GM18505 (cell line): ENCODE measurements around the gene AP3S2.
"Not testable (repeated sequence)": the region's sequence is repeated elsewhere in the genome, so short reads cannot be mapped to it uniquely, and the experiment has no call there.

ENCODE experiments used
- ATAC-seq: cut with Tn5 transposase; IDR thresholded peaks from one replicate; pipeline ENCODE4 v1.9.1; 2021; ENCODE audit not compliant: unreplicated experiment
- POLR2A ChIP-seq: IDR thresholded peaks from 4 replicates; pipeline ENCODE4 v1.6.1; 2011; ENCODE audit warnings: borderline replicate concordance; ENCODE audit not compliant: insufficient read depth, insufficient read length; ENCODE audit errors: extremely low read depth

Gene AP3S2

DNA sequence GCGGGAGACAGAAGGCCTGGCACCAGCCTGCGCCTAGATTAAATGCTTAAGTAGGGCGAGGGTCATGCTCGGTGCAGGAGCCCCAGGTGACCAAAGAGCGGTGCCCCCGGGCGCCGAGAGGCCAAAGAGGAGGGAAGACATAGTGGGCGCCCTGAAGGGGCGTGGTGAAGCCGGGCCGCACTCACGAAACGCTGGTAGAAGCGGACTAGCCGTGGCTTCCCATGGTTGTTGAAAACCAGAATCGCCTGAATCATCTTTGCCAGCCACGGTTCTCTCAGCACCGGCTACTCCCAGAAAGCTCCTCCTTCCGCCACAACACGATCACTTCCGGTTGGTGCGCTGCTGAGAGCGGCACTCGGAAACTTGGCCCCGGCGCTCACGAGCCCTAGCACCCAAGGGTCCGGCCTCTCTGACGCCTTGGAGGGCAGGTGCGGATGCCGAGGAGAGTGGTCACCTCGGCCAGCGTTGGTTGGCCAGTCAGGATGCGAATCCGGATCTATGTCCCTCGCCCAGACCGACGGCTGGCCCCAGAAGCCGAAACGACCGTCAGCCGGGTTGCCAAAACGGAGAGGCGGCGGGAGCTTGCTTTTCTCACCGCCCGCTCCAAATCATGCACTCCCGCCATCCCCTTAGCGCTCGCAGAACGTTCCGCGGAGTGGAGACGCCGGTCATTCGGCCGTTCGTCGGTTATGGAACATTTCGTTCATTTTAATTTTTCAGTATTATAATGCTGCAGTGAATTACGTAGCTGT is at the start of gene AP3S2:
AP3S2 (minus strand) TSS at position 299 of the 752 bp plus-strand sequence; CDS start at position 254, 45 bp downstream.
- TF ChIP-seq POLR2A = peak; percentile 84
- peak; percentile 94 for ATAC-seq

DNA sequence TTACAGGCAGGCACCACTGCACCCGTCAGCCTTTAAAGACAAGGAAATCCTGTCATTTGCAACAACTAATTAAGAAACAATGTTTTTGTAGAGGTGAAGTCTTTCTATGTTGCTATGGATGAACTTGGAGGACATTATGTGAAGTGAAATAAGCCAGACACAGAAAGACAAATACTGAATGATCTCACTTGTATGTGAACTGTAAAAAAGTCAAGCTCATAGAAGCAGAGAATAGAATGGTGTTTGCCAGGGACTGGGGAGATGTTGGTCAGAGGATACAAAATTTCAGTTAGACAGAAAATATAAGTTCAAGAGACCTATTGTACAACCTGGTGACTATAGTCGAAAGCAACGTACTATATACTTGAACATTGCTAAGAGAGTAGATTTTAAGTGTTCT is 46.1 kb upstream of the AP3S2 start:
- TF ChIP-seq POLR2A = no peak
- no peak for ATAC-seq

DNA sequence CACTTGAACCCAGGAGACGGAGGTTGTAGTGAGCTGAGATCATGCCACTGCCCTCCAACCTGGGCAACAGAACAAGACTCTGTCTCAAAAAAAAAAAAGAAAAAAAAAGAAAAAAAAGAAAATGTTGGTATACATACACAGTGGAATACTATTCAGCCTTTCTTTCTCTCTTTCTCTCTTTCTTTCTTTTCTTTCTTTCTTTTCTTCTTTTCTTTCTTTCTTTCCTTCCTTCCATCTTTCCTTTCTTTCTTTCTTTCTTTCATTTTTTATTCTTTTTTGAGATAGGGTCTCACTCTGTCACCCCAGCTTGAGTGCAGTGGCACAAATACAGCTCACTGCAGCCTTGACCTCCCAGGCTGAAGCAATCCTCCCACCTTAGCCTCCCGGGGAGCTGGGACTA is 45.6 kb upstream of the AP3S2 start:
- ATAC-seq = not testable (repeated sequence)

DNA sequence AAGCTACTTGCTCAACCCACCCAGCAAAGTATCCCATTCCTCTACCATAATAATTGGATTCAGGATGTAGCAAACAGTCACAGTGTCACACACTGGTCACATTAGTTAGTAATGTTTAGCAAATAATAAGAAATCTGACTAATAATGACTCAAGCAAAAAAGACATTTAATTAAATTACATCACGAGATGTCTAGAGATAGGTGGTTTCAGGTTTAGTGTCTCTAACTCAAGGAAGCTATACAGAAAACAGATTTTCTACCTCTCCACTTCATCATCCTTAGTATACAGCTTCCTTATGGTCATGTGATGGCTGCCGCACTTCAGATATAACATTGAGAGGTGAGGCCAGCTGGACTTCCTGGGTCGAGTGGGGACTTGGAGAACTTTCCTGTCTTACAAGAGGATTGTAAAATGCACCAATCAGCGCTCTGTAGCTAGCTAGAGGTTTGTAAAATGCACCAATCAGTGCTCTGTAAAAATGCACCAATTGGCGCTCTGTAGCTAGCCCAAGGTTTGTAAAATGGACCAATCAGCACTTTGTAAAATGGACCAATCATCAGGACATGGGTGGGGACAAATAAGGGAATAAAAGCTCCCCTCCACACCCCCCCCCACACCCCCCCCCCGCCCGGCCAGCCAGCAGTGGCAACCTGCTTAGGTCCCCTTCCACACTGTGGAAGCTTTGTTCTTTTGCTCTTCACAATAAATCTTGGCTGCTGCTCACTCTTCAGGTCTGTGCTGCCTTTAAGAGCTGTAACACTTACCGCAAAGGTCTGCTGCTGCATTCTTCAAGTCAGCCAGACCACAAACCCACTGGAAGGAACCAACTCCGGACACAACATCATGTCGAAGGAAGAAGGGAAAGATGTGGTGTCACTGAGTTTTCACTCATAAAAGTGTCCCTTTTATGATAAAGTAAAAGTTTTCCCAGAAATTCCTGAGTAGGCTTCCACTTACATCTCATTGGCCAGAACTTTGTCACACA is 43.9 kb upstream of the AP3S2 start:
- no peak for ATAC-seq

DNA sequence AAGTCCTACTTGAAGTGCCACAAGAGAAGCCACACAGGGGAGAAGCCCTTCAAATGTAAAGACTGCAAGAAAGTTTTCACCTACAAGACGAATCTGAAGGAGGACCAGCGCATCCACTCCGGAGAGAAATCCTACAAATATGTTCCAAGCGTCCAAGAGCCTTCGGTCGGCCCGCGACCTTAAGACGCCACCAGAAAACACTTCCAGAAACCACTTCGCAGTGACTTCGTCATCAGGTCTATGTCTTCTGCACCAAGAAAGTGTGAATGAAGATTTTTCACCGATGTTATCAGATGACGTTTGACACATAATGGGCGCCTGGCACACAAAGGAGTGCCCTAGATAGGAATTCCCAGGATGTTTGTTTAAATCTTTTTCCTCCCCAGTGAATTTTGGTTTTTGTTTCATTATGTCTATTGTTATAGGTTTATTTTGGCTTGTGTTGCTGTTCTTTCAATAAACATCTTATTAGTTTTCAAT is 43.0 kb upstream of the AP3S2 start:
- ATAC-seq = no peak
- no peak for TF ChIP-seq POLR2A

More for the DNA sequence above, 43.9 kb upstream of the AP3S2 start:
- TF ChIP-seq POLR2A = no peak

DNA sequence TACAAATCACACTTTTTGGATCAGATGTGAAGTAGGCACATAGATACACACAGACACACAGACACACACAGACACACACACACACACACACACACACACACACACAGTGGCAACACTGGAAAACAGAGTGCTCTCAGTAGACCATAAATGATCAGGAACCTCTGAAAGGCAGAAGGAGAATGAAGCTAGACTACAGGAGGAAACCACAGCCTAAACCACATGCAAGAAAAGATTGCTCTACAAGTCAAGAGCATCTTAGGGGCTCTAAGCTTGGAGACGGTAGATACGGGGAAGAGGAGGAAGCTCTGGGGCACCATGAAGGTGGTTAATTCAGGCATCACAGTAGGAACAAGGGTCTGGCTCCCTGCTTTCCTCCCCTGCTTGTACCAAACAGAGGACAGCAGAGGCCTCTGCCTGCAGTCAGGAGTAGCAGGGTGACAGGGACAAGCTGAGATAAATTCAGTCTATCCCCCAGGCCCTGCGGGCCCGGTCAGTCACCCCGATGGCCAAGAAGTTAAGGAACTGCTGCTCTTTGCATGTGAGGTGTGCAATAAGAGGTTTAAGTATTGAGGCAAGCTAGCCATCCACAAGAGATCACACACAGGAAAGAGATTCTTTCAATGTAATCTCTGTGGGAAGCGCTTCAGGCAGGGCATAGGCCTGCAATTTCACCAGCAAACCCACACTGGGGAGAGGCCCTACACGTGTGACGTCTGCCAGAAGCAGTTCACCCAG is 42.4 kb upstream of the AP3S2 start:
- no peak for TF ChIP-seq POLR2A
- ATAC-seq = no peak

DNA sequence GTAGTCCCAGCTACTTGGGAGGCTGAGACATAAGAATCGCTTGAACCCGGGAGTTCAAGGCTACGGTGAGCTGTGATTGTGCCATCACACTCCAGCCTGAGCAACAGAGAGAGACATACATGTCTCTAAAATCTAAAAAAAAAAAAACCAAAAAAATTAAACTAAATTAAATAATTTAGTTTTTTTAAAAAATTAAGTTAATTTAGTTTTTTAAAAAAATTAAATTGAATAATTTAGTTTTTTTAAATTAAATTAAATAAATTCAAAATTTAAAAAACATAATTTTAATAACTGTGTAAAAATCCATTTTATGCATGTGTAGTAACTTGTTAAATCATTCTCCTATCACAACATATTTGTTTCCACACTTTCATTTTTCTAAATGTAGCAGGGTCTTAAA is 39.1 kb upstream of the AP3S2 start:
- TF ChIP-seq POLR2A = no peak
- no peak for ATAC-seq

DNA sequence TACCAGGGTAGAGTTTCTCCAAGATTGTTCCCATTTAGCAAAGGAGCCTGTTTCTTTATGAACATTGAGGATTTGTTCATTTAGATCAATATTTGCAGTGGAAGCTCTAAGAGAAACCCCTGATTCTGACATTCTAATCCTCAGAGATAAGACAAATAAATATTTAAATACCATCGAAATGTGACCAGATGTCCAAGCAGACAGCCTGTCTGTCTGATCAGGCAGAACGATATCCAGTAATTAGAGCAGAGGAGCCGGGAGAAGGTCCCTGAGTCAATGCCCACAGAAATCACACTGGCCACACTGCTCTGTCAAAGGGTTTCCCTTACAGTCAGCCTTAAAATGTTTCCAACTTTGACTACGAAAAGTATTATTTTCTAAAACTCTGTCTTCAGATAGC is 34.6 kb upstream of the AP3S2 start:
- ATAC-seq = no peak

DNA sequence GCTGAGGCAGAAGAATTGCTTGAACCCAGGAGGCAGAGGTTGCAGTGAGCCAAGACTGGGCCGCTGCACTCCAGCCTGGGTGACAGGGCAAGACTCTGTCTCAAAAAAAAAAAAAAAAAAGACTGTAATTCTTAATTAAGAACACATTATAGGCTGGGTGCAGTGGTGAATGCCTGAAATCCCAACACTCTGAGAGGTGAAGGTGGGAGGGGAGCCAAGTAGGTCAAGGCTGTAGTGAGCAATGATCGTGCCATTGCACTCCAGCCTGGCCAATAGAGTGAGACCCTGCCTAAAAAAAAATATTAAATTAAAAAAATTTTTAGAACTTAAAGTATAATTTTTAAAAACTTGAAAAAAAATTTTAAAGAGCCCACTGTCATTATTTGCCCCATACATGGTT is 32.4 kb upstream of the AP3S2 start:
- no peak for TF ChIP-seq POLR2A
- no peak for ATAC-seq

More for the DNA sequence above, 34.6 kb upstream of the AP3S2 start:
- TF ChIP-seq POLR2A = no peak

DNA sequence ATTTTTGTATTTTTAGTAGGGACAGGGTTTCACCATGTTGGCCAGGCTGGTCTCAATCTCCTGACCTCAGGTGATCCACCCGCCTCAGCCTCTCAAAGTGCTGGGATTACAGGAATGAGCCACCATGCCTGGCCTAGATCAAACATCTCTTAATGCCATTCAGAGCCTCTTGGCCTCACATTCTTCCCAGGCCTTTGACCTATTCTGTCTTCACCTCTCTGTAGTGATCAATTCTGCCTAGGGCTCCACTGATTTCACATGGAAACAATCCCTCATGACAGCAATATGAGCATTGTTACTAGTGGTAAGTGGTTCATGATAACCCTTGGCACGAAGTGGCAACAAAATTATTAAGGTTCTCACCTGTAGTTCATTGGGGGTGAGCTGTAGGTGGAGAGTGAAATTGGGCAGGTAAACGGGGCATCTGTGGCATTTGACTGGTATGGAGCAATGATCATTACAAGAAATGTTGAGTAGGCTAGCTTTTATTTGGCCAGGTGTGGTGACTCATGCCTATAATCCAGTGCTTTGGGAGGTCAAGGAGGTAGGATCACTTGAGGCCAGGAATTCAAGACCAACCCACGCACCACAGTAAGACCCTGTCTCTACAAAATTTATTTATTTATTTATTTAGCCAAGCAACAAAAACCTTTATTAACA is 23.8 kb upstream of the AP3S2 start:
- TF ChIP-seq POLR2A = no peak
- ATAC-seq = no peak

DNA sequence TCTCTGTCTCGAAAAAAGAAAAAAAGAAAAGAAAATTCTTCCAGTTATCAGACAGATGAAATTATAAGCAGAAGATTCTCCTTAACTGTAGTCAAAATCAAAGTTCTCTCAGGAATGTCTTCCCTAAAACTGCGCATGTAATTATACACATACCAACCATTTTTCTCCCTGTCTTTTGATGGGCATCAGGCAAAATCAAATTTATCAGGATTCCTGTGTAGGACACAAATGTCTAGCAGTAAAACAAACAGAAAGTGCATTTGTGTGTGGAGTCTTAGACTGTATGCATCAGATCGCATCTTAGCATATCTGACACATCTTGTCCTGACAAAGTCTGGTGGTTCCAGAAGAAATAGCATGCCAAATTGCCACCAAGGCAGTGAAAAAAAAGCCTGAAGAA is 22.9 kb upstream of the AP3S2 start:
- ATAC-seq = no peak
- no peak for TF ChIP-seq POLR2A

DNA sequence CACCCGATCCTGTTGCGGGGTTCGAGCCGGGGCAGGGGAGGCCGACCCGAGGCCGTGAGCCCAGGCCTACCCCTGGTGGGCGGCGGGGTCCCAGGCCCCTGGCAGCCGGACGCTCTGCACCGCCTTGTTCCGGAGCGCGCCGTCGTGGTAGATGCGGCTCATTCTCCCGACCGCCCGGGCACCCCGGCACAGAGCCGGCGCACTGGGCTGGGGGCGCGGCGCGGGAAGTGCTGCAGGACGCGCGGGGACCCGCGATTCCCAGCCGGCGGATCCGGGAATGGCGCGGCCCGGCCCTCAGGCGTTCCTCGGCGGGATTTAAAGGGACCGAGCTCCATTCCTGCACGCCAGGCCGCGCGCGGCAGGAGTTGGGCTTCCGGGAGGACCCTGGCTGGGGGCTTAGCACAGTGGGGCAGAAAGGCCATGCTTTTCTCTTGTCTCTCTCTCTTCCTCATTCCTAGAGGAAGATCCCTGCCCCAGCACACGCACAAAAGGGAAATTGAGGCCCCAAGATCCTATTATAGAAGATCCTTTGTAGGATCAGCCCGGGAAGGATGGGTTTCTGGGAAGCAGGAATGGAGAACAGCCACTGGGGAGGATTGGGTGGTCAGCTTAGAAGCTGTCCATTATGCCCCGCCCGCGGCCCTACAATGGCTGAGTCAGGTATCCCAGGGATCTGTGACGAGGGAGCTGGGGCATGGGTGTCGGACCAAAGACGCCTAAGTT is 19.0 kb upstream of the AP3S2 start, which contains the start of gene ARPIN:
ARPIN (minus strand) TSS at position 279 of the 723 bp plus-strand sequence; CDS start at position 162, 117 bp downstream.
- no peak for TF ChIP-seq POLR2A
- ATAC-seq = no peak
